Stomach (tissue), 4 donors: ENCODE data around the gene CFAP206.

Source experiments
- CTCF ChIP-seq, 7 experiments: fragments of 450-650 bp in 4 of 7; fragments of 200-600 bp in 3 of 7; sonication (generic) in 3 of 7; IDR thresholded peaks; one replicate each; pipeline ENCODE4 v1.5.1; 2016 to 2019; ENCODE audit warnings: antibody characterized with exemption in 7 of 7, control low read depth in 2 of 7, mild to moderate bottlenecking in 1 of 7
- EP300 ChIP-seq: sonication (generic); formaldehyde crosslinking; IDR thresholded peaks from one replicate; pipeline ENCODE4 v1.6.1; 2017; ENCODE audit warnings: antibody characterized with exemption
- POLR2A ChIP-seq, 4 donors: fragments of 450-650 bp; IDR thresholded peaks; one replicate each; pipeline ENCODE4 v1.6.1; 2016; ENCODE audit warnings: antibody characterized with exemption in 4 of 4, control low read depth in 2 of 4, mild to moderate bottlenecking in 1 of 4, moderate library complexity in 1 of 4

GRCh38 chr6:87396595-87397392 lies 11.0 kb upstream of the CFAP206 start:
- TF ChIP-seq CTCF (IDR thresholded peaks at IDR 0.05) (no peak), EP300 (no peak), POLR2A (IDR thresholded peaks at IDR 0.05) (no peak)
